Esophagus (tissue), 2 donors: ENCODE results near the gene EFCAB5. TPM values are rescaled to one million over a fixed set of nuclear protein-coding genes. Genes with fewer than 3 reads are reported as not detected.
"Not testable (repeated sequence)": the region's sequence is repeated elsewhere in the genome, so short reads cannot be mapped to it uniquely, and the experiment has no call there.

Experiments used
- H3K27ac ChIP-seq, 2 donors: one replicate each; pipeline ENCODE4 v1.5.1; 2013; ENCODE audit warnings: low read depth in 2 of 2, mild to moderate bottlenecking in 2 of 2, inconsistent platforms in 1 of 2, low read length in 1 of 2, moderate library complexity in 1 of 2
- H3K27me3 ChIP-seq, 2 donors: one replicate each; pipeline ENCODE4 v1.6.1; 2013; ENCODE audit warnings: low read length in 2 of 2, control low read depth in 1 of 2, mild to moderate bottlenecking in 1 of 2; ENCODE audit not compliant: insufficient read depth in 2 of 2, control insufficient read depth in 1 of 2
- H3K36me3 ChIP-seq, 2 donors: one replicate each; pipeline ENCODE4 v1.6.1; 2013; ENCODE audit warnings: low read length in 1 of 2; ENCODE audit not compliant: control insufficient read depth in 2 of 2, insufficient read depth in 2 of 2
- H3K4me1 ChIP-seq, 2 donors: one replicate each; pipeline ENCODE4 v1.6.1; 2013; ENCODE audit warnings: low read length in 1 of 2; ENCODE audit not compliant: control insufficient read depth in 2 of 2, insufficient read depth in 2 of 2
- H3K4me3 ChIP-seq, 2 donors: one replicate each; pipeline ENCODE4 v1.5.1; 2013; ENCODE audit warnings: low read length in 2 of 2, mild to moderate bottlenecking in 2 of 2, low read depth in 1 of 2, moderate library complexity in 1 of 2
- H3K9me3 ChIP-seq, 2 donors: one replicate each; pipeline ENCODE4 v1.6.1; 2013; ENCODE audit warnings: mild to moderate bottlenecking in 2 of 2, low read depth in 1 of 2, low read length in 1 of 2, moderate library complexity in 1 of 2; ENCODE audit not compliant: control insufficient read depth in 2 of 2, insufficient read depth in 1 of 2
- WGBS, 2 donors: extraction: QIAGEN DNeasy Blood & Tissue Kit; methylation state at CpG; one replicate each; pipeline ENCODE4 v1.1.7; 2013; 5-methylcytosine and 5-hydroxymethylcytosine counted together
- polyA plus RNA-seq, 2 donors: library from polyadenylated mRNA; stranded (reverse); fragments of 200-250 nt; gene quantifications; one replicate each; pipeline ENCODE4 v1.2.3, GENCODE V29; 2013
- donor health status: healthy with polysubstance abuse.
- donor health status: Bipolar disorder and iron deficiency.

EFCAB5 gene
- polyA plus RNA-seq, 2 donors = 0.02 to 0.24 TPM

DNA sequence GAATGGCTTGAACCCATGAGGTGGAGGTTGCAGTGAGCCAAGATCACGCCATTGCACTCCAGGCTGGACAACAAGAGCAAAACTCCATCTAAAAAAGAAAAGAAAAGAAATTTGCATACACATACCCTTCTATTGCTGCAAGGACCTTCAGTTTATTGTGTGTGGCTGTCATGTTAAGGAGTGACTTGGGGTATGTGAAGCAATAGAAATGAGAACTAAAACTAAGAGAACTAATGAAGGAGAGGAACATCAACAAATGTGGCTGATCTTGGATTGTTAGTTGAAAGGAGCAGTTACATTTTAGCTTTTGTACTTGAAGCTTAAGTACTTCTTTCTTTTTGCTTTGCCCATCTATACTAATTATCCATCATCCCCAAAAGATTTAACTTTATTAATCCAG, 162.5 kb downstream of the EFCAB5 start:
- Histone ChIP-seq H3K4me3 (no peak overlapping the region), H3K27me3 (no peaks in the 10 kb centered on the region), H3K4me1 (no peaks in the 10 kb centered on the region), H3K9me3 (no peaks in the 10 kb centered on the region), H3K27ac (no peak overlapping the region), H3K36me3 (no peaks in the 10 kb centered on the region)
- 83 to 95% methylated on average over 1 of the region's 1 CpG for WGBS, 2 donors

GRCh38 chr17:30104575-30105339, 163.3 kb downstream of the EFCAB5 start:
- Histone ChIP-seq H3K27me3 (no peaks in the 10 kb centered on the region), H3K4me3 (peak overlapping the region in 1 of 2 donors; percentile 37), H3K4me1 (no peaks in the 10 kb centered on the region), H3K9me3 (no peaks in the 10 kb centered on the region), H3K27ac (peak overlapping the region in 1 of 2 donors; percentile 4), H3K36me3 (no peaks in the 10 kb centered on the region)
- WGBS, 2 donors = 23 to 24% methylated on average over 29 of the region's 29 CpGs

DNA sequence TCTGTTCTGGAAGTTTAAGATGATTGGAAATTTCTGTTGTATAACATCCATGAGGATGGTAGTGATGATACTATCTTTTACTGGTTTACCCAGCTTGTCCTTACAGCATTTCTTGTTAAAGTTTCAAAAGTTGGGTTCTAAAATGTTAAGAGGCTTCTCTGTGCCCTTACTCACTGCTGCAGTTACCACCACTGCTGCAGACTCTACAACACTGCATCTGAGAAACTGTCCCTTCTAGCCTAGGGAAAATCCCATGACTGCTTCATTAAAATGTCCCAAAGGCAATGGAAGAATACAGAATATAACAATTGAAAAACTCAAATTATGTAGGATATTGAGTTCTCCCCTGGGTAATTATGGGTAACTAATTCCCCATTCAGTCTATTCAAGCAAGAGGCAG, 171.4 kb downstream of the EFCAB5 start:
- no peaks in the 10 kb centered on the region for H3K4me1 ChIP-seq
- no peaks in the 10 kb centered on the region for H3K9me3 ChIP-seq
- H3K27ac ChIP-seq = no peak overlapping the region

GRCh38 chr17:30113213-30113612, 171.8 kb downstream of the EFCAB5 start:
- no peak overlapping the region for H3K27ac ChIP-seq
- no peak overlapping the region for H3K4me3 ChIP-seq
- no peaks in the 10 kb centered on the region for H3K27me3 ChIP-seq
- H3K9me3 ChIP-seq = no peaks in the 10 kb centered on the region
- H3K36me3 ChIP-seq = no peaks in the 10 kb centered on the region
- H3K4me1 ChIP-seq = no peaks in the 10 kb centered on the region

More for the DNA sequence above, 171.4 kb downstream of the EFCAB5 start:
- H3K36me3 ChIP-seq = no peaks in the 10 kb centered on the region
- no peaks in the 10 kb centered on the region for H3K27me3 ChIP-seq
- no peak overlapping the region for H3K4me3 ChIP-seq

GRCh38 chr17:30116345-30116660, 174.9 kb downstream of the EFCAB5 start:
- no peaks in the 10 kb centered on the region for H3K4me1 ChIP-seq
- H3K36me3 ChIP-seq = no peaks in the 10 kb centered on the region
- no peaks in the 10 kb centered on the region for H3K27me3 ChIP-seq
- peak overlapping the region; percentile 97 to 99 for H3K27ac ChIP-seq
- 6 to 11% methylated on average over 10 of the region's 10 CpGs for WGBS, 2 donors
- peak overlapping the region; percentile 64 to 96 for H3K4me3 ChIP-seq
- H3K9me3 ChIP-seq = no peaks in the 10 kb centered on the region

DNA sequence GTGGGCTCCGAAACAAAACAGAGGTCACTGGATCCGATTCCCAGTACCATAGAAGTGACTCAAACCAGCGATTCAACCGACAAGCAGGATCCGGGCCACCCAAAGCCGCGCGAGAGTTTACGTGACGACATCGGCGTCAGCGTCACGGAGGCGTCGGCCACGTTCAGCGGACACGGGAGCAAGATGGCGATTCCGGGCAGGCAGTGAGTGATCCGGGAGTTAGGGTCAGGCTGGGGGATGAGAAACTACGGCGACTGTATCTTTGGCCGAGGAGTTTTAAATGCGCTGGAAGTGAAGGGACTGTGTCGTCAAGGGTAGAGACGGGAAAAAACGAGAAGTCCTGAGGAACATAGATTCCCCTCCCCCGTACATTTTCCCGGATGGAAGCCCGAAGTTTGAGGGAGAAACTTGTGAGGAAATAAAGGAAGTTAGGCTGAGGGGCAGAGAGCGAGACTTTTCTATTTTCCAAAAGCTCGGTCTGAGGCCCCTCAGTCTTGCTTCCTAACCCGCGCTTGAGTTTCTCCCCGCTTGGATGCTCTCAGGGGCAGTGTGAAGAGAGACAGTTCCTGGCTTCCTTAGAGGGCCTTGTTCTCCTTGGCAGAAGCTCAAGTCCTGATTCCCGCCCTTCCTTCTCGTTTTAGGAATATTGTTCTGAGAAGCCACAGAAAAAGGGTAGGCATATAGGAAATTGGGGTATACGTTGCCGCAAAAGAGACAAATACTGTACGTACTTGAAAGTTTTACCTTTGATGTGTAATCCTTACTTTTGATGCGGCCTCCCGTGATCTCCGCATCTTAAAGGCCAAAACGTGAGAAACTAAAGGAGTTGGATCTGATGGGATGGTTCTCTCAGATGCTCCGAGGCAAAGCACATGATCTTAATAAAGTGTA, 175.5 kb downstream of the EFCAB5 start, which contains the start of gene NSRP1:
TSS of gene NSRP1 (plus strand) at position 156 of the 891 bp plus-strand sequence. CDS start at position 184, 28 bp downstream.
- 0% methylated on average over 47 of the region's 47 CpGs for WGBS, 2 donors
- Histone ChIP-seq H3K4me1 (no peaks in the 10 kb centered on the region), H3K27me3 (no peaks in the 10 kb centered on the region), H3K4me3 (peak within 1 kb of the TSS; percentile 64 to 96), H3K36me3 (no peaks in the 10 kb centered on the region), H3K27ac (peak within 1 kb of the TSS; percentile 97 to 99), H3K9me3 (no peaks in the 10 kb centered on the region)

GRCh38 chr17:30117675-30118081, 176.2 kb downstream of the EFCAB5 start:
- 18 to 31% methylated on average over 5 of the region's 5 CpGs for WGBS, 2 donors
- H3K36me3 ChIP-seq = no peaks in the 10 kb centered on the region

DNA sequence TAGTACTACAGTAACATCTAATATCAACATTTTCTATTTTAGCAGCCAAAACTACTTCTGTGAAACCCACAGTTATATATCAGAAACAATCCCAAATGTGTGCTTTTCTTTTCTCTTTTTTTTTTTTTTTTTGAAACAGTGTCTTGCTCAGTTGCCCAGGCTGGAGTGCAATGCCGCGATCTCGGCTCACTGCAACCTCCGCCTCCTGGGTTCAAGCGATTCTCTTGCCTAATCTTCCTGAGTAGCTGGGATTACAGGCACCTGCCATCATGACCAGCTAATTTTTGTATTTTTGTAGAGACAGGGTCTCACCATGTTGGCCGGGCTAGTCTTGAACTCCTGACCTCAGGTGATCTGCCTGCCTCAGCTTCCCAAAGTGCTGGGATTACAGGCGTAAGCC, 177.2 kb downstream of the EFCAB5 start:
- H3K36me3 ChIP-seq, H3K27me3 ChIP-seq, H3K27ac ChIP-seq, H3K9me3 ChIP-seq, H3K4me1 ChIP-seq, H3K4me3 ChIP-seq: not testable (repeated sequence)
- 97% methylated on average over 7 of the region's 7 CpGs for WGBS, 2 donors

More at GRCh38 chr17:30117675-30118081, 176.2 kb downstream of the EFCAB5 start:
- Histone ChIP-seq H3K9me3 (no peaks in the 10 kb centered on the region), H3K27me3 (no peaks in the 10 kb centered on the region), H3K27ac (no peak overlapping the region), H3K4me1 (no peaks in the 10 kb centered on the region), H3K4me3 (peak overlapping the region in 1 of 2 donors; percentile 96)

- Histone ChIP-seq H3K4me3 (no peak overlapping the region), H3K36me3 (peaks cover 0 to 4% of the 10 kb centered on the region in 2 donors), H3K27me3 (no peaks in the 10 kb centered on the region), H3K27ac (no peak overlapping the region), H3K4me1 (no peaks in the 10 kb centered on the region), H3K9me3 (no peaks in the 10 kb centered on the region)
- WGBS, 2 donors = 94 to 95% methylated on average over 4 of the region's 4 CpGs
Measured at GRCh38 chr17:30124273-30124796, 182.9 kb downstream of the EFCAB5 start.
